Anterior cingulate cortex (tissue), 58 donors: ENCODE data around the gene PRDM8.
A peak's percentile ranks its signal among the peaks of the same experiment; 100 is the strongest.
"Not testable (repeated sequence)": the region's sequence is repeated elsewhere in the genome, so short reads cannot be mapped to it uniquely, and the experiment has no call there.

Experiments
- DNase-seq, 58 donors: peaks; one replicate each; lab custom pipeline; 2025; lab: John Stamatoyannopoulos, UW

Gene PRDM8

DNA sequence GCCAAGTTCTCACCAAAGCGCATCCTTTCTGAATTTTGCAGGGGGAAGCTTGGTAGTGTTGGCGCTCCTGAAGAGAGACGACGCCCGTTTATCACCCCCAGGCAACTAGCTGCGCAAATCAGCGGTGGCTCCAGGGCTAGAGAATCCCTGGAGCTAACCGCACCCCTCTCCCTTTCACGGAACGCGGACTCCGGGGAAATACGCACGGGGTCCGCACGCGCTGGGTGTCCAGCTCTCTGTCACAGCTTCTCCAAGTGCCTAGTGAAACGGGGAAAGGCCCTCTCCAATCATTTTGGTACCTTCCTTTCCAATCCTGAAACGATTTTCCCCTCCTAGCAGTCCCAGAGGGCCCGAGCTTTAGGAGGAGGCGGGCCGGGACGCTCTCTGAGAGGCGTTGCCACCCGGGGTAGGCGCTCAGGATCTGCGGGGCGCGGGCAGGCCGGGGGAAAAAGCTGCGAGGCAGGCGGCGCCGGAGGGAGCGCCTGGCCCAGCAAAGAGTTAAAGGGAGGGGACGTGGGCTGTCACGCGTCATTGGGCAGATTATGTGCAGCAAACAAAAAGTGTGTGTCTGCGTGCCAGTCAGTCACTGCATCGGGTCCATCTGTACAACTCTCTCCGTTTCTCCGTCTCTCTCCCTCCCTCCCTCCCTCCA lies at the start of gene PRDM8:
PRDM8 (plus strand) TSS at position 582 of the 652 bp plus-strand sequence. CDS start 2,578 bp downstream, outside the sequence.
- peak in 54 of 58 donors; percentile 26 to 87 (median 72) for DNase-seq

DNA sequence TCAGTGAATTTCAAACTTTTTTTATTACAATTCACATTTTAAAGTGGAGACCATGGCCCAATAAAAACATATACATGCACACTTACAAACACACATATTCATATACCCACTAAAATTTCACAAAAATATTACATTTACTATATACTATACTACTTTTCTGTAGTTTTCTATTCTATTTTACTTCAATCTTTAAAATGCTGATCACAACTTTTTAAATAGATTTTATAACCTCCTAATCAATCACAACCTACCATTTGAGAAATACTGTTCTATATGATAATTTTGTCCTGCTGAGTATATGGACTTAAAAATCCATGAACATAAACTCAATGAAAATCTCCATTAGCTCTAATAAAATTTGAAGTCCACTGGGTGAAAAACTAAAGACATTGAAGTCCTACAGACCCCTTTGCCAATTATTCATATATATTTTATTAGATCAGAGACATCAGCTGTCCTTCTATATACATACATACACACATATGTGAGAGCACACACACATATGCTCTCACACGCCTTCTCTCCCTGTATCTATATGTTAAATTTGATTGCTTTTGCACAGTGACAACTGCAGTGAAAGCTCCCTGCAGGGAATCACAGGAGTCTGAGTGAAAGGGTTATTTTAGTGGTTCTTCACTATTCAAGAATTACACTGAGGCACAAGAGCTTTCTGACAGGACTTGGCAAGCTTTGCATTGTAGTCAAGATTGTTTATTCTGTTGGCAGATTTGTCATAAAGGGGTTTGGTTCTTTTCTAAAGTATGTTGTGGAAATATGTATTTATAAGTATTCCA lies 46.7 kb upstream of the PRDM8 start:
- no peak for DNase-seq

GRCh38 chr4:80151981-80152380 lies 45.3 kb upstream of the PRDM8 start:
- DNase-seq = no peak

GRCh38 chr4:80153874-80154544 lies 43.3 kb upstream of the PRDM8 start:
- no peak for DNase-seq

DNA sequence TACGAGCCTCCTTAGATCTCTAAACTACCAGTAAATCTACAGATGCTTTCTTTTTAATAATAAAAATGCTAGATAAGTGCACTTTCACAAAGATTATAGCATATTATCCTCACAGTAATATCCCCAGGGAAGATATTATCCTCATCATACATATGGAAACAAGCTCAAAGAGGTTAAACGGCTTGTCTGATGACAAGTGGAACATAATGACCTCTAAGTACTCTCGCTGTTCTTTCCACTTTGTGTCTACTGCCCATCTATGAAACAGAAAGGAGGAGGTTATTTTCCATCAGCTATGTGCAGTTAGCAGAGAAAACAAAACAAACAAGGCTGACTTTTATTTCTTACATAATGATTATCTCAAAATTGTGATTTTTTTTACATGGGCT lies 42.8 kb upstream of the PRDM8 start:
- DNase-seq = no peak

DNA sequence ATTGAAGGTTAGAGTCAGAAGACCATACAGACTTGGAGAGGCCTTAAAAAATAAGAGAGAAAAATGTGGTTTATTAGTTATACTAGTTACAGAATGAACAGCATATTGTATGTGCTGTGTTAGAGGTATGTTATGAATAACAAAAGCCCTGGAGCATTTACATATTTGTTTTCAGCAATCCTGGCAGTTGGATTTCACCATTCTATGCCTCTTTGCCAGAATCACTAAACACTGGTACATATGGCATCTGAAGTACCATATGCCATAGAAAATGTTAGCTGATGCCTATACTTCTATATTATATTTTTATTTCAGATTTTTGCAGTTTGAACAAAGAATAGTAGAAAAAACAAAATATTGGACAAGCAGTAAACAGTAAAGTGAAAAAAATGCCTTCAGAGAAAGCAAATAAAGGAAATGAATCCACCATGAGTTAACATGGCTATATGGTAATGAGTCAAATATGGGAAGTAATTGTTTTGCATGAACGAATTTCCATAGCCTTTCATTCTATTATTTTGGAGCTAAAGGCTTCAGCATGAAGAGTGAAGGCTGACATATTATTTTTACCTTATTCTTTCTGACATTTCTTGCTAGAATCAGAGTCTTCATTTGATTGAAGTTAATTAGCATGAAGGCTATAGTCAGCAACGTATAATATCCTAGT lies 41.9 kb upstream of the PRDM8 start:
- DNase-seq = no peak

DNA sequence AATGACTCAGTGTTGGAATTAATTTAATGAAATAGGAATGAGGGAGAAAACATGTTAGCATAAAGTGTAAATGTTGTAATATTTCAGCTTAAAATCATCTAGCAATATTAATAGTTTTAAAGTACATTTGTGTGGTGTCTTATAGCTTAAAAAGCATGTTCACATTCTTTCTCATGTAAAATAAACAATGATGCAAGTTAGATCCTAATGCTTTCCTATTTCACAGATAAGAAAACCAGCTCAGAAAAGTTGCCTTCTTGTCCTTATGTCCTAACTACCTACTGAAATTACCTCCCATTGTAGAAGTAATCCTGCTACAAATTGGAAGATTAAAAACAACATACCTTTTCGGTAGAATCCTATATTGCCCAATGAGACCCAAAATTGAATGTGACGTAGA lies 40.9 kb upstream of the PRDM8 start:
- no peak for DNase-seq

DNA sequence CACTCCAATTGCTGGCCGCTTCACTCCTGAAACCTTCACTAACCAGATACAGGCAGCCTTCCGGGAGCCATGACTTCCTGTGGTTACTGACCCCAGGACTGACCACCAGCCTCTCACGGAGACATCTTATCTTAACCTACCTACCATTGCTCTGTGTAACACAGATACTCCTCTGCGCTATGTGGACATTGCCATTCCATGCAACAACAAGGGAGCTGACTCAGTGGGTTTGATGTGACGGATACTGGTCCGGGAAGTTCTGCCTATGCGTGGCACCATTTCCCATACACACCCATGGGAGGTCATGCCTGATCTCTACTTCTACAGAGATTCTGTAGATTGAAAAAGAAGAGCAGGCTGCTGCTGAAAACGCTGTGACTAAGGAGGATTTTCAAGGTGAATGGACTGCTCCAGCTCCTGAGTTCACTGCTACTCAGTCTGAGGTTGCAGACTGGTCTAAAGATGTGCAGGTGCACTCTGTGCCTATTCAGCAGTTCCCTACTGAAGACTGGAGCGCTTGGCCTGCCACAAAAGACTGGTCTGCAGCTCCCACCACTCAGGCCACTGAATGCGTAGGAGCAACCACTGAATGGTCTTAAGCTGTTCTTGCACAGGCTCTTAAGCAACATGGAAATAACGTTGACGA lies 35.8 kb upstream of the PRDM8 start:
- no peak for DNase-seq

DNA sequence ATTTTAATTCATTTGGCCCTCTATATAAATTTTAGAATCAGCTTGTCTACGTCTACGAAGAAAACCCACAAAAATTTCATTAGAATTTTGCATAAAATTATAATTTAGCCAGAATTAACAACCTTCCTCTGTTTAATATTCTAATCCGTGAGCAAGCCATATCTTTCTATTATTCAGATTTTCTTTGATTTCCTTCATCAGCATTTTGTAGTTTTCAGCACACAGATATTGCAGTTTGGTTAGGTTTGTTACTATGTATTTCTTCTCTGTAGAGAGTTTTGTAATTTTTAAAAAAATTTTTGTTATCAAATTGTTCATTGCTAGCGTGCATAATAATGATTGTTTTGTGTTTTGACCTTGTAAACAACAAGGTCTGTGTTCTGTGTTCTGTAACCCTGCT lies 34.9 kb upstream of the PRDM8 start:
- no peak for DNase-seq

- no peak for DNase-seq
These were observed 31.4 kb upstream of the PRDM8 start for GRCh38 chr4:80165855-80166254.

DNA sequence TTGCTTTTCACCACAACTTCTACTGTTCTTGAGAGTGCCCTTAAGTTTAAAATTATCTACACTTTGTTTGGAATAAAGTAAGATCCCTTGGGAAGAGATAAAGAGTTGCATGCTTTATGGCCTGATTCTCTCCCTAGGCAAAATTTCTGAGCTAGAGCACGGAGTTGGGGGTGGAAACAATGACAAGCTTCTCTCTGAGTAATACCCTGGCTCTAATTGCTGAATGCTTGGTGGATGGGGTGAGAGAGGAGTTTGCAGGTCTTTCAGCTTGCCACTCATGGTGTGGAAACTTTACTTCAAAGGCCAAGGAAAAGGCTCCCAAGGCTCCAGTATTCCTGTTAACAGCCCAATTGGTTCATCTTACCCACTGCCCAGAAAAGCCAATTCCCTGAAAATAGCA lies 26.1 kb upstream of the PRDM8 start:
- no peak for DNase-seq

GRCh38 chr4:80171656-80172055 lies 25.6 kb upstream of the PRDM8 start:
- DNase-seq = no peak

DNA sequence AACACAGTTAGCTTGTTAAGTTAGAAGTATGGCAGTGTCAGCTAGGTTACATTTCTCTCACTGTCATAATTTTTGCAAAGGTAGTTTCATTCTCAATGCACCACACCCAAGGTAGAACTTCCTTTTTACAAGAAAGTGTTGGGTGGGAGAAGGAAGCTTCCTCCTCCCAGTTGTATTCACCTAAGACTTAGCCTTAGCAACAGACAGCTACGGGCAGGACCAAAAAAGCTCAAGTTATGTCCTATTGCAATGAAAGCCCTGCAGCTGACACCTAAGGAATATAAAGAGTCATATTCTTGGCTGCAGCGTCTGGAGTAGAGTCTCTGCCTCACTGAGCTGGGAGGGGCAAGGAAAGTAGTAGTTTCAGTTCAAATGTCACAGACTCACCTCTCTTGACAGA lies 25.1 kb upstream of the PRDM8 start:
- no peak for DNase-seq

DNA sequence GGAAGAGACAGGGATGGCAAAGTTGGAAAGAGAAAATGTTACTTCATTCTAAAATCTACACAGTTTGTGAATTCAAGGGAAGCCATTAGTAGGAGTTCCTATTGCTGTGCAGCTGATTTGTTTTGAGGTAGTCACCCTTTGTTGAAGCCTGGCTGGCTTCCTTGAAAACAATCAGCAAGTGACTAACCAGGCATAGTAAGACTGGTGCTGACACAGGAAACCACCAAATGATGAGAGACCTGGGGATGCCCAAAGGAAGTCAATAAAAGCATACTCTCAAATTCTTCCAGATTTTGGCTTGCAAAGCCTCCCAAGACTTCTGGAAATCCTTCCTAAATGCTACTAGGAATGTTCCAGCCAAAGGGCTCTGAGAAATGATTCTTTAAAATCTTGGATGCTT lies 23.9 kb upstream of the PRDM8 start:
- DNase-seq = no peak

DNA sequence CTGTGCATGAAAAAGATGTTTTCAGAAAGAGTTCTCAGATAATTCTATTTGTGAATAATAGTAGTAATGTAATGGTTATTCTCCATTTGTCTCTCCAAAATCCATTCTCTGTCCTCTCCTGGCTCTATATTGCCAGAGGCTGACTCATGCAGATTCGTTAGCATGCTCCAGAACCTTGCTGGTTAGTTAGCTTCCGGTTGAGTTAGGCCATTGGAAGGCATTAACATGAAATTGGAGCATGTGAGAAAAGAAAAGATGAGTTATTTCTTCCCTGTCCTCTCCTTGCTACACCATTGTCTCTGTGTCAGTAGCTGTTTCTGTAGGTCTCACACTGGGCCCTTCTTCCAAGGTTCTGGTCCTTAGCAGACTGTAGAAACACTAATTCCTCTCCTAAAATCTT lies 23.5 kb upstream of the PRDM8 start:
- no peak for DNase-seq

- not testable (repeated sequence) for DNase-seq
These were observed 19.5 kb upstream of the PRDM8 start for GRCh38 chr4:80177793-80178192.

- DNase-seq = no peak
These were observed 18.3 kb upstream of the PRDM8 start for GRCh38 chr4:80178964-80179363.

GRCh38 chr4:80179637-80180161 lies 17.6 kb upstream of the PRDM8 start:
- no peak for DNase-seq

DNA sequence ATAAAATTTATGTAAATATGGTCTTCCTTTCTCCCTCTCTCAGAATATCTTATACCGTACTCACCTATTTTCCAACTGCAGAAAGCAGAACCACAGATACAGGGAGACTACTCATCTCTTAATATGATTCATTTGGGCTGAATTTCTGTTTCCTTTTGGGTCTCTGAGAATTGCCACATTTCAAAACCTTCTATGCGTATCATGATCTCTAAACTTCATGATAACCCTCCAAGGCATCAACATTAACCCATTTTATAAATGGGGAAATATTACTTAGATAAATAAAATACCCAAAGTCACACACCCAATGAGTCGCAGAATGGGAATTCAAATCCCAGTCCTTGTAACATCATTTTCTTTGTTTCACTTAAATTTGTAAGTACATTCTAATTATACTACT lies 16.6 kb upstream of the PRDM8 start:
- no peak for DNase-seq

DNA sequence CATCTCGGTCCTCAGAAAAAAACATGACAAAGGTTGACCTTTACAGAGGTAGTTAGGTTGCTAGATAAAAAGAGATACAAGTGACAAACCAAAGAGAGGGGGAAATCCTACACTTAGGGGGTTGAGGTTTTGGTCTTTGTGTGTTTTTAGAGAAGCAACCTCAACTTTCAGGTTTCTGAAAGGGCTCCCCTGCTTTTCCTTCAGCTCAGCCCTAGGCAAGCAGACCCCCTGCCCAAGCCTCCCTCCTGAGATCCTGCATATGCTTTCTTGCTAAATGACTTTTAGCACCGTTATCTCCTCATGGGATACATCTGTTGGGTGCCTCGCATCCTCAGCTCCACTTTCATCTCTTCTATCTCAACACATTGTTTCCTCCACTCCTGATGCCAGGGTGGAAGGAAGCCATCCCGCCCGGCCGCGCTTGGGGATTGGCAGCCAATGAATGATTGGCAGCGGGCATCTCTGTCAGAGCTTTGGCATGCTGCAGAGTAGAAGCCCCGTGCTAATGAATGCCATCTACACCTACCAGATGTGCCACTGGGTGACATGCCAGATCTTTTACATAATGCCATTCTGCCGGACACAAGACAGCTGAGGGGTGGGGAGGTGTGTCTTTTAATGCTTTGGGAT lies 15.0 kb upstream of the PRDM8 start:
- DNase-seq = peak in 23 of 58 donors; percentile 12 to 74 (median 33)
